GM13977 (cell line): Measurements from ENCODE around the gene KCNQ2.

Experiments
- DNase-seq: peaks from one replicate; pipeline ENCODE4 v3.0.0; 2012; ENCODE audit warnings: low spot score
- in situ Hi-C: fragments of 300-500 bp; cut with MboI; formaldehyde crosslinking; loops from one replicate; pipeline ENCODE4 v1.12.0; 2022; ENCODE audit warnings: low sequenced_read_pairs, low pct_unique_long_range_greater_than_20kb, mixed read lengths, inconsistent platforms; ENCODE audit not compliant: unreplicated experiment
- TF ChIP-seq, protein P1 (sequence below): IDR thresholded peaks from 2 replicates; pipeline ENCODE4 v1.5.1; 2012; ENCODE audit warnings: mild to moderate bottlenecking, control low read depth; ENCODE audit not compliant: insufficient read depth; ENCODE audit errors: extremely low read depth, missing control alignments

KCNQ2 gene

DNA sequence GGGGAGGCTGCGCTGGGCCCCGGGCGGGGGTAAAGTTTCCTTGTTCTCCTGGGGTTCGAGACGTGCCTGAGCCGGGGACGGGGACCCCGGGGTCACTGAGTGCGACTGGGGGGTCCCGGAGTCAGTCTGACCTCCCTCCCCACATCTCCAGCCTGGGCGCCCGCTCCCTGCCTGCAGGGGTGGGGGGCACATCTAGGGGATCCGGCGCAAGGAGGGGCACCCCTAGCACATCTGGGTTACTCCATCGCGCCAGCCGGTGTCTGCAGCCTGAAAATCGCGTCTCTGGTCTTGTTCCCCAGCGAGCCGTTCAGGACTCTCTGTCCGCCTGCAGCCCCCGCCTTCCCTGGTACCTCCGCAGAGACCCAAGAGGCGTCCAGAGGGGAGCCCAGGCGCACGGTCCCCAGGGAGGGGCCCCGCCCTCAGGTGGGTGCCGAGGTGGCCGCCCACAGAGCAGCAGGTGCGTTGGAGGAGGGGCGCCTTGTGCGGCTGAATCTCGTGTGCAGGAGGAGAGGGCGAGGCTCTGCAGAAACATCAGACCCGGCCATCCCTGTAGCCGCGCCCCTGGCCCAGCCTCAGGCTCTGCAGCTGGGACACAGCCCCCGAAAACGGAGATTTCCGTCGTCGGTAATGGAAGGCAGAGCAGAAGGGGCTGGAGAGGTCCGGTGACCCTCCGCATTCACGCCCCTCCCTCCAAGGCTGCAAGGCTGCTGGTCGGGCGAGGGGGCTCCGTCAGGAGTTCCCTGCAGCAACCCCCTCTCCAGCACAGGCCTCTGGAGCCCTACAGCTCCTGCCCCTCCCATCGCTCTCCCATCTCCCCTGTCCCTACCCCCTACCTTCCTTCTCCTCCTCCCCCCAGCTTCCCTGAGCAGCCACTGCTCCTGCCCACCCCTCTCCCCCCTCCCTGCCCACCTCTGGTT lies 110.7 kb downstream of the KCNQ2 start:
- in situ Hi-C loops, result no loop called here
- no peak for DNase-seq

DNA sequence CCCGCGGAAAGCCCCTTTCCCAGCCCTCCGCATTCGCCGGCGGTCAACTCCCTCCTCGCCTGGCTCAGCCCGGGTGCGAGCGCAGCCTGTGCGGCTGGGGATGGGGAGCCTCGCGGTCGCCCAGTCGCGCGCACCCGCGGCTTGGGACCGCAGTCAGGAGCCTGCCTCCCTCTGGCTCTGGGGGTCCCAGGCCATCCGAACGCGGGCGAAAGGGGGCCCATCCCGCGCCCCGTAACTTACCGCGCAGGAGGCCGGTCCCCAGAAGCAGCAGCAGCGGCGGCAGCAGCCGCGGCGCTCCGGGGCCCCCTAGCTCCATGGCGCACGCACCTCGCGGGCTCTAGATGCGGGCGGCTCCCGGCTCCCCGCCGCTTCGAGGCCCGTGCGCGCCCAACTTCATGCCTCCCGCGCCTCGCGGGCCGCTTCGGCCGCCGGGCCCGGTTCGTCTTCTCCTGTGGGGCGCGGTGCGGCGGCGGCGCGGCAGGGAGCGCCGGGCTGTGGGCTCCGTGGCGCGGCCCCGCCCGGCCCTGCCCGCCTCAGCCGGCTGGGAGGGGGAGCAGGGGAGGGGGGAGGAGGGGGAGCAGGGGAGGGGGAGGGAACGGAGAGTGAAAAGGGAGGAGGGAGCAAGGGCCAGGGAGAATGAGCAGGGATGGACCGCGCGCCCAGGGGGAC lies 111.5 kb downstream of the KCNQ2 start, which contains the start of gene CHRNA4:
CHRNA4 (minus strand) TSS at position 500 of the 669 bp plus-strand sequence; CDS start at position 316, 184 bp downstream.
- TF ChIP-seq, protein P1, sequence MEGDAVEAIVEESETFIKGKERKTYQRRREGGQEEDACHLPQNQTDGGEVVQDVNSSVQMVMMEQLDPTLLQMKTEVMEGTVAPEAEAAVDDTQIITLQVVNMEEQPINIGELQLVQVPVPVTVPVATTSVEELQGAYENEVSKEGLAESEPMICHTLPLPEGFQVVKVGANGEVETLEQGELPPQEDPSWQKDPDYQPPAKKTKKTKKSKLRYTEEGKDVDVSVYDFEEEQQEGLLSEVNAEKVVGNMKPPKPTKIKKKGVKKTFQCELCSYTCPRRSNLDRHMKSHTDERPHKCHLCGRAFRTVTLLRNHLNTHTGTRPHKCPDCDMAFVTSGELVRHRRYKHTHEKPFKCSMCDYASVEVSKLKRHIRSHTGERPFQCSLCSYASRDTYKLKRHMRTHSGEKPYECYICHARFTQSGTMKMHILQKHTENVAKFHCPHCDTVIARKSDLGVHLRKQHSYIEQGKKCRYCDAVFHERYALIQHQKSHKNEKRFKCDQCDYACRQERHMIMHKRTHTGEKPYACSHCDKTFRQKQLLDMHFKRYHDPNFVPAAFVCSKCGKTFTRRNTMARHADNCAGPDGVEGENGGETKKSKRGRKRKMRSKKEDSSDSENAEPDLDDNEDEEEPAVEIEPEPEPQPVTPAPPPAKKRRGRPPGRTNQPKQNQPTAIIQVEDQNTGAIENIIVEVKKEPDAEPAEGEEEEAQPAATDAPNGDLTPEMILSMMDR, result no peak
- in situ Hi-C loops, result no loop called here
- DNase-seq, result no peak

More for the DNA sequence above, 110.7 kb downstream of the KCNQ2 start:
- TF ChIP-seq, protein P1, result no peak

DNA sequence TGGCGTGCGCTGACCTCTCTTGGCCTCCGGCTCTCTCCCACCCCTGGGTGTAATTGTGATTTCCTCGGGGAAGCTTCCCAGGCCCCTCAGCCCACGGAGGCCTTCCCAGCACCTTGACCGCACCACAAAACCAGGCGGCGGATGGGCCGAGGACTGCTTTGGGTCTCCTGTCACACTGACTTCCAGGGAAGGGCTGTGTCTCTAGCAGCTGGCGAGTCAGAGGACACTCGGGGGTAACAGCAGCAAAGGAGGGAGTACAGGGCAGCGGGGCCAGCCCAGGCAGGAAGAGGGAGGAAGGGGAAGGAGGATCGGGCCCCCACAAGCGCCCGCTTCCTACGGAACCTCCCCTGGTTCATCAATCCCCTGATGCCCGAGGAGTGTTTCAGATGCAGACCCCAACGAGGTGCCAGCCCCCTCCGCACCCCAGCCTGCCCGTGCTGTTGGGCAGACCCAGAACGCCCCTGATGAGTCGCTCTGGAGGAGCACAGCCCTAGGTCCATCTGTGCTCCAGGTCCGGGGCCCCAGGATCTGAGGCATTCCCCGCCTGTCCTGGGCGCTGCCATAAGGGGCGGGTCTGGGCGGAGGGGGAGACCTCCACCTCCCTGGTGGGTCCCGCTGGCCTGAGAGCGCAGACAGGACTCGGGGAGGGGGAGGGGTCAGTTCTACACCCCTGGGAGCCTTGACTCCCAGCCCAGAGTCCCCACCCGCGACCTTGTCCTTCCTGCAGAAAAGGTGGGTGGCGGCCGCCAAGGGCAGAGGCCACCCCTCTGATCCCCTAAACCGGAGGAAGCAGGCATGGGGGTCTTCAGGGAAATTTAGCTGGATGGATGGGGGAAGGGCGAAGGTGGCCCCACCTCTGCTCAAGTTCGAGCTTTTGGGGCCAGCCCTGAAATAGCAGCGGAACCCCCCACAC lies 112.3 kb downstream of the KCNQ2 start:
- TF ChIP-seq, protein P1, result no peak
- DNase-seq, result no peak
- in situ Hi-C loops, result no loop called here

DNA sequence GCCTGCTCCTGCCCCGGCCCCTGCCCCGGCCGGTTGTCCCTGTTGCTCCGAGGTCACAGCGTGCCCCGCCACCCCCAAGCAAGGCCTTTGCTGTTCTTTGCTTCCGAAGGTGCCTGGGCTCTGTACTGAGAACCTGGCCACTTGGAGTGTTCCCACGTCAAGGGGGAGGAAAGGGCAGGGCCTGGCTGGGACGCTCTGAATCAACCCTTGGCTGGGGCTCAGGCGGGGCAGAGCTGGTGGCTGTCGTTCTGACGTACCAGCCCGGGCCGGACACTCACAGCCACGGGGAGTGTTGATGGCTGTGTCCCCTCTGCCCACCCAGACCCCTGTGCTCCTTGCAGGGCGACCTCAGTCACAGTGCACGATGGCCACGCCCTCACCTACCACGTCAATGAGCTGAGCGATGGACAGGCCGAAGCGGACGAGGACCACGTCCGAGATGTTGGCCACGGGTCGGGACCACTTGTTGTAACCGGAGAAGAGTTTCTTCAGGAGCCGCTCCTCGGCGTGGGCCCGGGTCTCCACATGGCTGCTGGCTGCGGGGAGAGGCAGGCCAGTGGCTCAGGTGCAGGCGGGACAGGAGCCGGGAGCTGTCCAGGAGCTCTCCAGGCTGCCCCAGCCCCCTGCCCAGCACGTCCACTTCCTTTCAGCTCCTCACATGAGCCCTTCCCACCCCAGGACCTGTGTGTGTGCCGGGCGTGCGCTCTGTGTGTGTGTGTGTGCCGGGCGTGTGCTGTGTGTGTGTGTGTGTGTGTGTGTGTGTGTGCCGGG lies 113.1 kb downstream of the KCNQ2 start:
- in situ Hi-C loops, result no loop called here
- no peak for DNase-seq
- TF ChIP-seq, protein P1, result no peak

DNA sequence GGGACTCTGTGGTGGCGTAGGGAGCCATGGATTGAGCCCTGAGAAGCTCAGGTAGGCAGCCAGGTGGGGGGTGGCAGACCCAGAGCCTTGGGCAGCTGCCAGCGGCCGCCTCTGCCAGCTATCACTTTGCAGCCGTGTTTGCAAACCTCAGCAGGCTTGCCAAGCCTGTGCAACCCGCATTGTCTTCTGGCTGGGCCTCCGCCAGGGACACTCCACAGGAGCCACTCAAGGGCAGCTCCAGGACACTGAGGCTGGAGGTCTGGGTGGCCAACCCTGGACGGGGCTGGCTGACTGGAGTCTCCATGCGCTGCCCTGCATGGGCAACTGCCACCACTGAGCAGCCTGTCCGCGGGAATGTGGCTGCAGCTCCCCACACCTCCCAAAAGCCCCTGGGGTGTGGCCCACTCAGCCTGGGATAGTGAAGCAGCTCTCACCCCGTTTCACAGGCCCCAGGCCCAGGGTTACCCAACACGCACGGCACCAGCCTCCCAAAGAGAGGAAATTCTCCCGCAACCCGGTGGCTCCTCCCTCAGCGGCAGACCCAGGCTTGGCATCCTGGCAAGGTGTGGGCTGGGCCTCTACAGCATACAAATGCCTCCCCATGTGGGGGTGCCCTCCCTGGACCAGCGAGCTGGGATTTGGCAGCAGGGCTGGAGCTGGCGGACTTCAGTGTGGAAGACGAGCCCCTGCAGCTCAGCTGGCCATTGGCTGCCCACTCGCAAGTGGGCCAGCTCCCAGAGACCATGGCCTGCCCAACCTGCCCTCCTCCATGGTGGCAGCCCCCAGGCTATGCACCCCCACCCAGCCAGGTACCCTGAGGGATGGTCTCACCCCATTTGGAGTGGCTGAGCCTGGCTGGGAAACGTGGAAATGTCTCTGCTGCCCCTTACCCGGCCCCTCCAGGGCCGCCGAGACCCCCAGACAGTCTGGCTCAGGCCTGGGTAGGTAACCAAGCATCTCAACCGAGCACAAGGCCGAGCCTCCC lies 114.2 kb downstream of the KCNQ2 start:
- TF ChIP-seq, protein P1, result no peak
- in situ Hi-C loops, result no loop called here

More for the DNA sequence above, 114.2 kb downstream of the KCNQ2 start:
- DNase-seq, result no peak
